Measurements from ENCODE around the gene RINL. TPM values are rescaled to one million over a fixed set of nuclear protein-coding genes. Genes with fewer than 3 reads are reported as not detected.

Gene RINL
- total and polyA plus RNA-seq, 2 of the 8 experiments (the other 6 are each of a cell fraction or from before 2014, with no cell fraction given), result 11.1 to 11.9 TPM

- no peak overlapping the region for H3K23ac ChIP-seq (ENCODE audit: insufficient read length)
- H2BK120ac ChIP-seq (replicated peaks; ENCODE audit: low read depth, low read length), result no peak overlapping the region
- H3K27ac ChIP-seq (ENCODE audit: low read depth, low read length), result no peak overlapping the region
- no peak overlapping the region for H2BK20ac ChIP-seq (ENCODE audit: low read length)
- H2BK15ac ChIP-seq (ENCODE audit: low read length), result no peak overlapping the region
- no peak overlapping the region; the same call in 1 of the 2 replicates for H4K8ac ChIP-seq (ENCODE audit: extremely low read depth, insufficient read depth, low read length)
- WGBS, 2 experiments (ENCODE audit: extremely low coverage in 1 of 2, insufficient coverage in 1 of 2, insufficient read length in 1 of 2, insufficient replicate concordance in 2 of 2, low coverage in 1 of 2, low lambda C conversion rate in 2 of 2, missing lambda C conversion rate in 1 of 2), result 93% methylated on average over 7 of the region's 8 CpGs; no CpG with 5 or more reads in 1 of the 2 experiments
- no peak overlapping the region for H2BK12ac ChIP-seq (ENCODE audit: low read depth, low read length)
- no peak for DNase-seq (ENCODE audit: low read depth in 1 of 2, low spot score in 2 of 2)
- H3K18ac ChIP-seq (ENCODE audit: extremely low read depth, low read length), result no peak overlapping the region
- no peak overlapping the region for H4K91ac ChIP-seq (replicated peaks; ENCODE audit: insufficient read length, low read length)
- H3K79me2 ChIP-seq (ENCODE audit: control insufficient read depth in 1 of 2, insufficient read depth in 2 of 2, low read length in 2 of 2), result peaks cover 0 to 4% of the 10 kb centered on the region in 2 experiments; a peak in 2 of 4 replicates
- H3K4me2 ChIP-seq (ENCODE audit: insufficient read depth in 1 of 2, low read depth in 2 of 2, low read length in 2 of 2), result no peak overlapping the region
- H3K56ac ChIP-seq (replicated peaks; ENCODE audit: insufficient read length, low read depth, low read length), result no peak overlapping the region
- no peak overlapping the region for H3K9ac ChIP-seq (replicated peaks in 1 of 4; ENCODE audit: extremely low read depth in 1 of 4, low read depth in 3 of 4, low read length in 3 of 4)
- peaks cover 51 to 61% (median 55%) of the 10 kb centered on the region in 4 experiments for H3K36me3 ChIP-seq (ENCODE audit: control insufficient read depth in 2 of 4, insufficient read depth in 4 of 4, low read length in 3 of 4)
- H2AK5ac ChIP-seq (ENCODE audit: low read depth, low read length), result no peak overlapping the region
- H3K14ac ChIP-seq (ENCODE audit: insufficient read length), result no peak overlapping the region
- H3K4ac ChIP-seq (replicated peaks; ENCODE audit: insufficient read length, low read depth, low read length), result no peak overlapping the region
- no peak overlapping the region for H2AFZ ChIP-seq (ENCODE audit: low read length)
- H3K27me3 ChIP-seq (replicated peaks in 1 of 4; ENCODE audit: control insufficient read depth in 3 of 4, extremely low read depth in 1 of 4, insufficient read depth in 3 of 4, low read length in 3 of 4), result no peaks in the 10 kb centered on the region
- peaks cover 2% of the 10 kb centered on the region for H3K23me2 ChIP-seq (ENCODE audit: low read depth, low read length)
- no peak overlapping the region for H4K5ac ChIP-seq (ENCODE audit: insufficient read length, low read depth, low read length)
- H4K20me1 ChIP-seq (replicated peaks in 1 of 2; ENCODE audit: control insufficient read depth in 1 of 2, insufficient read depth in 2 of 2, low read length in 2 of 2), result peaks cover 16 to 25% of the 10 kb centered on the region in 2 experiments
- ChIA-PET CTCF (ENCODE audit: partially characterized antibody) (interaction anchor here (1.2 kb wide), 1 partner anchor 110 kb away, joined by 3 read pairs; no protein-coding TSS in a partner anchor), POLR2A (ENCODE audit: partially characterized antibody) (interaction anchor here (0.7 to 14.2 kb wide), 19 partner anchors 9 to 113 kb away, joined by 3 to 376 read pairs (median 5); partner anchors contain the start of genes HNRNPL, NFKBIB and RINL)
- H3K79me1 ChIP-seq (ENCODE audit: low read depth, low read length), result no peaks in the 10 kb centered on the region
- H2BK5ac ChIP-seq (ENCODE audit: low read depth, low read length), result no peak overlapping the region
- no peak for FAIRE-seq
- no peak overlapping the region for H3K4me3 ChIP-seq (ENCODE audit: extremely low read depth in 1 of 4, insufficient read depth in 2 of 4, low read depth in 3 of 4, low read length in 4 of 4)
- H3K9me3 ChIP-seq (ENCODE audit: insufficient read depth in 2 of 2, low read depth in 1 of 2, low read length in 1 of 2), result no peaks in the 10 kb centered on the region
- 0 out of 7 replicates have a peak, but pooled peaks cover 0 to 2% (median 0%) of the 10 kb centered on the region in 4 experiments for H3K4me1 ChIP-seq (replicated peaks in 1 of 4; ENCODE audit: control insufficient read depth in 3 of 4, insufficient read depth in 4 of 4, low read length in 3 of 4)
- no peak for TF ChIP-seq JUN (IDR thresholded peaks at IDR 0.05; ENCODE audit: low read depth, low read length)
- TF ChIP-seq RFX5 (IDR thresholded peaks at IDR 0.05; ENCODE audit: borderline replicate concordance, low read depth, low read length), result no peak
- no peak for TF ChIP-seq E2F6 (IDR thresholded peaks at IDR 0.05)
- TF ChIP-seq HDAC2 (IDR thresholded peaks at IDR 0.05; ENCODE audit: borderline replicate concordance in 1 of 2, low read depth in 2 of 2, low read length in 2 of 2), result no peak
- TF ChIP-seq EGR1 (IDR thresholded peaks at IDR 0.05; ENCODE audit: borderline replicate concordance, low read depth, low read length), result no peak
- TF ChIP-seq RXRA (IDR thresholded peaks at IDR 0.05; ENCODE audit: insufficient read depth, low read depth, low read length), result no peak
- no peak for TF ChIP-seq RNF2 (IDR thresholded peaks at IDR 0.05; ENCODE audit: borderline replicate concordance, low read depth, low read length, missing control alignments, poor library complexity, severe bottlenecking)
- TF ChIP-seq RBBP5 (IDR thresholded peaks at IDR 0.05; ENCODE audit: borderline replicate concordance, low read depth, low read length), result no peak
Measured at GRCh38 chr19:38836159-38836982, 41.7 kb downstream of the RINL start.

Data from H1 (cell line).